ENCODE measurements around the gene DMBX1. TPM values are rescaled to one million over a fixed set of nuclear protein-coding genes. Genes with fewer than 3 reads are reported as not detected.

The DMBX1 gene
- total and polyA plus RNA-seq, 4 donors: not detected

DNA sequence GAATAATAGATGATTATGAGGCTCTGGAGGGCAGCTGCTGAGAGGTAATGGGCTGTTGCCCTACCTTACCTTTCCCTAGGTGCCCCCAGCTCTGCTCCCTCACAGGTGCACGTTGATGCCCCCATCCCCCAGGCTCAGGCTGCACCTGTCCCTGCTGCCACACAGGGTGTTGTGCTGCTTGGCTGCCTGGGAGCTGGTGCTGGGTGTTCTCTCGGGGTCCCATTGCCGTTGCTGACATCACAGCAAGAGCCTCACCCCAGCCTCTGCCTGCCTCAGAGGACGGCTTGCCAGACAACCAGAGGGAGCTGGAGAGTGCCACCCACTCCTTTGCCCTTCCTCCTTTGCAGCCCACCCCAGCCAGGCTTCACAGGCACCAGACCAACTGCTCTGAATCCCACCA is 31.4 kb upstream of the DMBX1 start:
- Histone ChIP-seq H3K4me3 (ENCODE audit: low read depth in 1 of 3, low read length in 3 of 3) (no peak overlapping the region), H3K36me3 (ENCODE audit: control insufficient read depth in 4 of 4, insufficient read depth in 3 of 4, low read depth in 1 of 4, low read length in 3 of 4) (no peaks in the 10 kb centered on the region), H3K27me3 (ENCODE audit: control insufficient read depth in 4 of 4, insufficient read depth in 4 of 4, low read length in 3 of 4) (no peaks in the 10 kb centered on the region), H3K27ac (ENCODE audit: low read depth in 1 of 2, low read length in 2 of 2) (no peak overlapping the region), H3K4me1 (ENCODE audit: control insufficient read depth in 4 of 4, insufficient read depth in 4 of 4, low read length in 3 of 4) (no peaks in the 10 kb centered on the region), H3K9me3 (ENCODE audit: control insufficient read depth in 4 of 4, low read length in 3 of 4) (no peaks in the 10 kb centered on the region), H3K9ac (ENCODE audit: low read depth in 1 of 2, low read length in 2 of 2) (no peak overlapping the region)
- TF ChIP-seq EGR1 (IDR thresholded peaks at IDR 0.05; ENCODE audit: low read depth in 2 of 2) (no peak), GABPA (IDR thresholded peaks at IDR 0.05 in 1 of 2, conservative IDR thresholded peaks at IDR 0.05 in 1 of 2) (no peak), JUND (IDR thresholded peaks at IDR 0.05) (no peak), HNF4G (IDR thresholded peaks at IDR 0.05) (no peak), RXRA (IDR thresholded peaks at IDR 0.05) (no peak)
- TF ChIP-seq, protein P1, sequence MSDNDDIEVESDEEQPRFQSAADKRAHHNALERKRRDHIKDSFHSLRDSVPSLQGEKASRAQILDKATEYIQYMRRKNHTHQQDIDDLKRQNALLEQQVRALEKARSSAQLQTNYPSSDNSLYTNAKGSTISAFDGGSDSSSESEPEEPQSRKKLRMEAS (IDR thresholded peaks at IDR 0.05): no peak
- TF ChIP-seq, protein P2, sequence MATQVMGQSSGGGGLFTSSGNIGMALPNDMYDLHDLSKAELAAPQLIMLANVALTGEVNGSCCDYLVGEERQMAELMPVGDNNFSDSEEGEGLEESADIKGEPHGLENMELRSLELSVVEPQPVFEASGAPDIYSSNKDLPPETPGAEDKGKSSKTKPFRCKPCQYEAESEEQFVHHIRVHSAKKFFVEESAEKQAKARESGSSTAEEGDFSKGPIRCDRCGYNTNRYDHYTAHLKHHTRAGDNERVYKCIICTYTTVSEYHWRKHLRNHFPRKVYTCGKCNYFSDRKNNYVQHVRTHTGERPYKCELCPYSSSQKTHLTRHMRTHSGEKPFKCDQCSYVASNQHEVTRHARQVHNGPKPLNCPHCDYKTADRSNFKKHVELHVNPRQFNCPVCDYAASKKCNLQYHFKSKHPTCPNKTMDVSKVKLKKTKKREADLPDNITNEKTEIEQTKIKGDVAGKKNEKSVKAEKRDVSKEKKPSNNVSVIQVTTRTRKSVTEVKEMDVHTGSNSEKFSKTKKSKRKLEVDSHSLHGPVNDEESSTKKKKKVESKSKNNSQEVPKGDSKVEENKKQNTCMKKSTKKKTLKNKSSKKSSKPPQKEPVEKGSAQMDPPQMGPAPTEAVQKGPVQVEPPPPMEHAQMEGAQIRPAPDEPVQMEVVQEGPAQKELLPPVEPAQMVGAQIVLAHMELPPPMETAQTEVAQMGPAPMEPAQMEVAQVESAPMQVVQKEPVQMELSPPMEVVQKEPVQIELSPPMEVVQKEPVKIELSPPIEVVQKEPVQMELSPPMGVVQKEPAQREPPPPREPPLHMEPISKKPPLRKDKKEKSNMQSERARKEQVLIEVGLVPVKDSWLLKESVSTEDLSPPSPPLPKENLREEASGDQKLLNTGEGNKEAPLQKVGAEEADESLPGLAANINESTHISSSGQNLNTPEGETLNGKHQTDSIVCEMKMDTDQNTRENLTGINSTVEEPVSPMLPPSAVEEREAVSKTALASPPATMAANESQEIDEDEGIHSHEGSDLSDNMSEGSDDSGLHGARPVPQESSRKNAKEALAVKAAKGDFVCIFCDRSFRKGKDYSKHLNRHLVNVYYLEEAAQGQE (IDR thresholded peaks at IDR 0.05): no peak
- DNase-seq (ENCODE audit: low spot score): no peak
- WGBS: 68% methylated on average over 4 of the region's 4 CpGs

DNA sequence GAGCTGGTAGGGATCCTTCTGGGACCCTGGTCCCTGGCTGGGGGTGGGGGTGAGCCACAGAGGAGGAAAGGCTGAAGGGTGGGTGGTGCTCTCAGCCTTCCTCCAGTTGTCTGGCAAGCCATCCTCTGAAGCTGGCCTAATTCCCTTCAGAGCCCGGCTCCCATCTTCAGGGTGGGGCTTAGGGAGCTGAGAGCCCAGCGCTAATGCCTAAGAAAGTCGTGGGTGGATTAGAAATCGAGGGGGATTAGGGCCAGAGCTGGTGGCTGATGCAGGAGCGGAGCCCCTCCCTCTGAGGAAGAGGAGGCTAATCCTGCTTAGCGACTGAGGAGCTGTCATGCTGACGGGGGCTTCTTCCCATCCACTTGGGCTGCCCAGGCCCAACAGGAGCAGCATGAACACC is 30.8 kb upstream of the DMBX1 start:
- TF ChIP-seq YY1 (IDR thresholded peaks at IDR 0.05) (no peak), JUND (IDR thresholded peaks at IDR 0.05) (no peak), EGR1 (IDR thresholded peaks at IDR 0.05; ENCODE audit: low read depth in 2 of 2) (no peak), HNF4A (conservative IDR thresholded peaks at IDR 0.05) (no peak), RAD21 (IDR thresholded peaks at IDR 0.05) (no peak)
- TF ChIP-seq, protein P3, sequence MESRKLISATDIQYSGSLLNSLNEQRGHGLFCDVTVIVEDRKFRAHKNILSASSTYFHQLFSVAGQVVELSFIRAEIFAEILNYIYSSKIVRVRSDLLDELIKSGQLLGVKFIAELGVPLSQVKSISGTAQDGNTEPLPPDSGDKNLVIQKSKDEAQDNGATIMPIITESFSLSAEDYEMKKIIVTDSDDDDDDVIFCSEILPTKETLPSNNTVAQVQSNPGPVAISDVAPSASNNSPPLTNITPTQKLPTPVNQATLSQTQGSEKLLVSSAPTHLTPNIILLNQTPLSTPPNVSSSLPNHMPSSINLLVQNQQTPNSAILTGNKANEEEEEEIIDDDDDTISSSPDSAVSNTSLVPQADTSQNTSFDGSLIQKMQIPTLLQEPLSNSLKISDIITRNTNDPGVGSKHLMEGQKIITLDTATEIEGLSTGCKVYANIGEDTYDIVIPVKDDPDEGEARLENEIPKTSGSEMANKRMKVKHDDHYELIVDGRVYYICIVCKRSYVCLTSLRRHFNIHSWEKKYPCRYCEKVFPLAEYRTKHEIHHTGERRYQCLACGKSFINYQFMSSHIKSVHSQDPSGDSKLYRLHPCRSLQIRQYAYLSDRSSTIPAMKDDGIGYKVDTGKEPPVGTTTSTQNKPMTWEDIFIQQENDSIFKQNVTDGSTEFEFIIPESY (IDR thresholded peaks at IDR 0.05): no peak
- TF ChIP-seq, protein P1 (IDR thresholded peaks at IDR 0.05): no peak
- TF ChIP-seq, protein P2 (IDR thresholded peaks at IDR 0.05): no peak
- H3K9ac ChIP-seq (ENCODE audit: low read depth in 1 of 2, low read length in 2 of 2): no peak overlapping the region
- no peaks in the 10 kb centered on the region for H3K36me3 ChIP-seq (ENCODE audit: control insufficient read depth in 4 of 4, insufficient read depth in 3 of 4, low read depth in 1 of 4, low read length in 3 of 4)
- H3K4me1 ChIP-seq (ENCODE audit: control insufficient read depth in 4 of 4, insufficient read depth in 4 of 4, low read length in 3 of 4): no peaks in the 10 kb centered on the region
- no peak overlapping the region for H3K27ac ChIP-seq (ENCODE audit: low read depth in 1 of 2, low read length in 2 of 2)
- H3K4me3 ChIP-seq (ENCODE audit: low read depth in 1 of 3, low read length in 3 of 3): no peak overlapping the region
- H3K9me3 ChIP-seq (ENCODE audit: control insufficient read depth in 4 of 4, low read length in 3 of 4): no peaks in the 10 kb centered on the region
- H3K27me3 ChIP-seq (ENCODE audit: control insufficient read depth in 4 of 4, insufficient read depth in 4 of 4, low read length in 3 of 4): no peaks in the 10 kb centered on the region
- DNase-seq (ENCODE audit: low spot score): no peak
- 74% methylated on average over 7 of the region's 7 CpGs for WGBS
